Mesendoderm (in vitro differentiated cells): Measurements from ENCODE around the gene CD300LF.

Source experiments
- DNase-seq: peaks from one replicate; pipeline ENCODE4 v3.0.0; 2013
- H2AK5ac ChIP-seq: 2 replicates; pipeline ENCODE4 v1.6.1; 2013; ENCODE audit warnings: low read length, inconsistent platforms
- H2BK120ac ChIP-seq: 2 replicates; pipeline ENCODE4 v1.6.1; 2013; ENCODE audit warnings: low read depth, mild to moderate bottlenecking, low read length, moderate library complexity, mixed read lengths
- H2BK15ac ChIP-seq: replicated peaks from 2 replicates; pipeline ENCODE4 v1.6.1; 2013; ENCODE audit warnings: low read depth, mild to moderate bottlenecking, moderate library complexity
- H2BK5ac ChIP-seq: 2 replicates; pipeline ENCODE4 v1.6.1; 2013; ENCODE audit warnings: low read length, inconsistent platforms
- H3K18ac ChIP-seq: 2 replicates; pipeline ENCODE4 v1.6.1; 2013; ENCODE audit warnings: mild to moderate bottlenecking, low read length, mixed read lengths
- H3K23ac ChIP-seq: one replicate; pipeline ENCODE4 v1.6.1; 2013; ENCODE audit warnings: low read length
- H3K27ac ChIP-seq: 2 replicates; pipeline ENCODE4 v1.5.1; 2013; ENCODE audit warnings: low read depth, mild to moderate bottlenecking, inconsistent platforms, low read length, moderate library complexity
- H3K27me3 ChIP-seq: 2 replicates; pipeline ENCODE4 v1.6.1; 2013; ENCODE audit warnings: low read length, control low read depth, mild to moderate bottlenecking, inconsistent platforms; ENCODE audit not compliant: insufficient read depth, poor library complexity
- H3K36me3 ChIP-seq: 2 replicates; pipeline ENCODE4 v1.6.1; 2013; ENCODE audit warnings: low read length, inconsistent platforms; ENCODE audit not compliant: control insufficient read depth, insufficient read depth
- H3K4ac ChIP-seq: one replicate; pipeline ENCODE4 v1.6.1; 2013; ENCODE audit warnings: low read depth, mild to moderate bottlenecking, low read length, moderate library complexity
- H3K4me1 ChIP-seq: 2 replicates; pipeline ENCODE4 v1.6.1; 2013; ENCODE audit warnings: low read depth, low read length, inconsistent platforms; ENCODE audit not compliant: control insufficient read depth
- H3K4me2 ChIP-seq: 2 replicates; pipeline ENCODE4 v1.6.1; 2013; ENCODE audit warnings: low read length
- H3K4me3 ChIP-seq: 2 replicates; pipeline ENCODE4 v1.5.1; 2013; ENCODE audit warnings: mild to moderate bottlenecking, low read length
- H3K56ac ChIP-seq: one replicate; pipeline ENCODE4 v1.6.1; 2013; ENCODE audit warnings: low read length
- H3K79me1 ChIP-seq: 2 replicates; pipeline ENCODE4 v1.6.1; 2013; ENCODE audit warnings: low read length, inconsistent platforms
- H3K79me2 ChIP-seq: 2 replicates; pipeline ENCODE4 v1.6.1; 2013; ENCODE audit warnings: mild to moderate bottlenecking, low read length; ENCODE audit not compliant: control insufficient read depth, insufficient read depth
- H3K9ac ChIP-seq: 2 replicates; pipeline ENCODE4 v1.6.1; 2013; ENCODE audit warnings: low read length, inconsistent platforms
- H4K5ac ChIP-seq: one replicate; pipeline ENCODE4 v1.6.1; 2013; ENCODE audit warnings: low read length
- H4K8ac ChIP-seq: one replicate; pipeline ENCODE4 v1.6.1; 2013; ENCODE audit warnings: low read depth, mild to moderate bottlenecking, control low read depth, low read length, moderate library complexity
- WGBS: extraction: QIAGEN DNeasy Blood & Tissue Kit; methylation state at CpG from one replicate; pipeline ENCODE4 v1.1.7; 2013; ENCODE audit warnings: low lambda C conversion rate, missing lambda C conversion rate; ENCODE audit not compliant: insufficient coverage; ENCODE audit errors: extremely low coverage; 5-methylcytosine and 5-hydroxymethylcytosine counted together

The CD300LF gene

GRCh38 chr17:74677558-74678466 lies 34.9 kb downstream of the CD300LF start:
- Histone ChIP-seq H2BK120ac (no peak overlapping the region), H3K23ac (no peak overlapping the region), H2AK5ac (no peak overlapping the region), H3K4me3 (no peak overlapping the region), H3K4ac (no peak overlapping the region), H3K4me2 (no peak overlapping the region), H3K56ac (no peak overlapping the region), H3K36me3 (no peaks in the 10 kb centered on the region), H2BK15ac (no peak overlapping the region), H3K18ac (no peak overlapping the region), H3K79me1 (no peaks in the 10 kb centered on the region), H3K9ac (no peak overlapping the region), H4K8ac (no peak overlapping the region), H4K5ac (no peak overlapping the region), H3K27ac (no peak overlapping the region), H3K79me2 (no peaks in the 10 kb centered on the region), H3K4me1 (peaks cover 3% of the 10 kb centered on the region), H3K27me3 (peaks cover 2% of the 10 kb centered on the region), H2BK5ac (no peak overlapping the region)
- WGBS = no CpG with 5 or more reads among the region's 9 CpGs
- peak; percentile 41 for DNase-seq

GRCh38 chr17:74671031-74671771 lies 41.5 kb downstream of the CD300LF start:
- H2BK120ac ChIP-seq = no peak overlapping the region
- H3K79me1 ChIP-seq = no peaks in the 10 kb centered on the region
- no peak overlapping the region for H3K27ac ChIP-seq
- H3K4ac ChIP-seq = no peak overlapping the region
- H2BK15ac ChIP-seq = no peak overlapping the region
- no peak overlapping the region for H3K4me2 ChIP-seq
- H2AK5ac ChIP-seq = no peak overlapping the region
- no peak overlapping the region for H3K9ac ChIP-seq
- H3K79me2 ChIP-seq = no peaks in the 10 kb centered on the region
- no peak overlapping the region for H3K4me3 ChIP-seq
- no peaks in the 10 kb centered on the region for H3K36me3 ChIP-seq
- no peaks in the 10 kb centered on the region for H3K4me1 ChIP-seq
- no peak overlapping the region for H3K56ac ChIP-seq
- H4K8ac ChIP-seq = no peak overlapping the region
- no CpG with 5 or more reads among the region's 57 CpGs for WGBS
- H3K27me3 ChIP-seq = peaks cover 17% of the 10 kb centered on the region
- H4K5ac ChIP-seq = no peak overlapping the region
- H3K18ac ChIP-seq = no peak overlapping the region
- DNase-seq = peak; percentile 94
- H2BK5ac ChIP-seq = no peak overlapping the region
- no peak overlapping the region for H3K23ac ChIP-seq

- WGBS = no CpG with 5 or more reads among the region's 6 CpGs
- peaks cover 15% of the 10 kb centered on the region for H3K27me3 ChIP-seq
- H2BK15ac ChIP-seq = no peak overlapping the region
Observed at GRCh38 chr17:74670329-74670728, 42.4 kb downstream of the CD300LF start.

GRCh38 chr17:74663561-74663960 lies 49.2 kb downstream of the CD300LF start:
- H3K79me2 ChIP-seq = no peaks in the 10 kb centered on the region
- no peak for DNase-seq

More at GRCh38 chr17:74670329-74670728, 42.4 kb downstream of the CD300LF start:
- H2BK5ac ChIP-seq = no peak overlapping the region
- no peak for DNase-seq
- H3K18ac ChIP-seq = no peak overlapping the region
- H3K79me2 ChIP-seq = no peaks in the 10 kb centered on the region
- H3K23ac ChIP-seq = no peak overlapping the region
- H2AK5ac ChIP-seq = no peak overlapping the region
- H3K4ac ChIP-seq = no peak overlapping the region
- H2BK120ac ChIP-seq = no peak overlapping the region
- H3K9ac ChIP-seq = no peak overlapping the region
- H3K79me1 ChIP-seq = no peaks in the 10 kb centered on the region
- H3K4me2 ChIP-seq = no peak overlapping the region
- H4K5ac ChIP-seq = no peak overlapping the region
- H4K8ac ChIP-seq = no peak overlapping the region
- no peak overlapping the region for H3K56ac ChIP-seq
- H3K36me3 ChIP-seq = no peaks in the 10 kb centered on the region
- no peaks in the 10 kb centered on the region for H3K4me1 ChIP-seq
- H3K27ac ChIP-seq = no peak overlapping the region
- no peak overlapping the region for H3K4me3 ChIP-seq

GRCh38 chr17:74659889-74660288 lies 52.8 kb downstream of the CD300LF start:
- no peak overlapping the region for H2BK120ac ChIP-seq
- H3K27me3 ChIP-seq = no peaks in the 10 kb centered on the region
- H3K23ac ChIP-seq = no peak overlapping the region
- H2AK5ac ChIP-seq = no peak overlapping the region
- no peak overlapping the region for H3K18ac ChIP-seq
- H3K36me3 ChIP-seq = no peaks in the 10 kb centered on the region
- no peak overlapping the region for H3K4me3 ChIP-seq
- no peak overlapping the region for H4K5ac ChIP-seq
- no peak overlapping the region for H3K9ac ChIP-seq
- H3K27ac ChIP-seq = no peak overlapping the region
- no peak overlapping the region for H2BK5ac ChIP-seq
- no peak overlapping the region for H3K4me2 ChIP-seq
- no peak overlapping the region for H3K56ac ChIP-seq
- H2BK15ac ChIP-seq = no peak overlapping the region
- no peaks in the 10 kb centered on the region for H3K4me1 ChIP-seq
- H3K79me2 ChIP-seq = no peaks in the 10 kb centered on the region
- H3K4ac ChIP-seq = no peak overlapping the region
- WGBS = no CpG with 5 or more reads among the region's 4 CpGs
- no peak overlapping the region for H4K8ac ChIP-seq
- DNase-seq = no peak
- no peaks in the 10 kb centered on the region for H3K79me1 ChIP-seq

More at GRCh38 chr17:74663561-74663960, 49.2 kb downstream of the CD300LF start:
- Histone ChIP-seq H3K4ac (no peak overlapping the region), H3K23ac (no peak overlapping the region), H2BK120ac (no peak overlapping the region), H3K18ac (no peak overlapping the region), H4K8ac (no peak overlapping the region), H3K27me3 (no peaks in the 10 kb centered on the region), H2BK5ac (no peak overlapping the region), H4K5ac (no peak overlapping the region), H3K4me1 (no peaks in the 10 kb centered on the region), H2BK15ac (no peak overlapping the region), H3K4me3 (no peak overlapping the region), H3K27ac (no peak overlapping the region), H3K36me3 (no peaks in the 10 kb centered on the region), H3K79me1 (no peaks in the 10 kb centered on the region), H2AK5ac (no peak overlapping the region), H3K9ac (no peak overlapping the region), H3K4me2 (no peak overlapping the region), H3K56ac (no peak overlapping the region)
- WGBS = no CpG with 5 or more reads among the region's 3 CpGs
